H1 (cell line): ENCODE measurements around the gene DLGAP5. TPM values are rescaled to one million over a fixed set of nuclear protein-coding genes. Genes with fewer than 3 reads are reported as not detected.

Source experiments
- CTCF ChIA-PET: fragments of 300-600 bp; sonication (Branson Sonifier 250); formaldehyde crosslinking; loops from one replicate; lab custom pipeline; 2021; ENCODE audit not compliant: partially characterized antibody; lab: Charles Lee
- POLR2A ChIA-PET: fragments of 300-600 bp; sonication (Branson Sonifier 250); formaldehyde crosslinking; loops from one replicate; lab custom pipeline; 2021; ENCODE audit warnings: inconsistent platforms; ENCODE audit not compliant: partially characterized antibody; lab: Charles Lee
- DNase-seq, 2 experiments: peaks; one replicate each; pipeline versions ENCODE4 v3.0.0 to v3.0.0-alpha.2; 2010 to 2022; ENCODE audit warnings: low spot score in 2 of 2, low read depth in 1 of 2, mixed read lengths in 1 of 2
- FAIRE-seq: peaks from 2 replicates; lab custom pipeline; 2011; peaks lifted over from hg19 to GRCh38; lab: Jason Lieb, UNC
- H2AFZ ChIP-seq: 2 replicates; pipeline ENCODE4 v1.8.1; 2012; ENCODE audit warnings: low read length, inconsistent platforms
- H2AK5ac ChIP-seq: 2 replicates; pipeline ENCODE4 v1.6.1; 2013; ENCODE audit warnings: low read depth, low read length
- H2BK120ac ChIP-seq: replicated peaks from 2 replicates; pipeline ENCODE3; 2013; ENCODE audit warnings: low read depth, low read length, inconsistent platforms
- H2BK12ac ChIP-seq: 2 replicates; pipeline ENCODE4 v1.6.1; 2013; ENCODE audit warnings: low read depth, low read length
- H2BK15ac ChIP-seq: 2 replicates; pipeline ENCODE4 v1.6.1; 2013; ENCODE audit warnings: low read length
- H2BK20ac ChIP-seq: 2 replicates; pipeline ENCODE4 v1.6.1; 2013; ENCODE audit warnings: low read length
- H2BK5ac ChIP-seq: 2 replicates; pipeline ENCODE4 v1.6.1; 2013; ENCODE audit warnings: low read depth, low read length
- H3K14ac ChIP-seq: 2 replicates; pipeline ENCODE4 v1.6.1; 2013; ENCODE audit warnings: inconsistent platforms; ENCODE audit not compliant: insufficient read length
- H3K18ac ChIP-seq: 2 replicates; pipeline ENCODE4 v1.6.1; 2013; ENCODE audit warnings: low read length; ENCODE audit errors: extremely low read depth
- H3K23ac ChIP-seq: 2 replicates; pipeline ENCODE4 v1.6.1; 2013; ENCODE audit warnings: inconsistent platforms; ENCODE audit not compliant: insufficient read length
- H3K23me2 ChIP-seq: 2 replicates; pipeline ENCODE4 v1.6.1; 2013; ENCODE audit warnings: low read depth, low read length
- H3K27ac ChIP-seq: 2 replicates; pipeline ENCODE4 v1.6.1; 2011; ENCODE audit warnings: low read depth, low read length, inconsistent platforms
- H3K27me3 ChIP-seq, 4 experiments: replicated peaks in 1 of 4; 1 replicate in 1 of 4; 2 replicates in 3 of 4; pipeline versions ENCODE4 v1.6.1 to v1.8.1; 2011 to 2013; ENCODE audit warnings: low read length in 3 of 4, mild to moderate bottlenecking in 3 of 4, inconsistent platforms in 2 of 4, mixed read lengths in 2 of 4, moderate library complexity in 1 of 4; ENCODE audit not compliant: control insufficient read depth in 3 of 4, insufficient read depth in 3 of 4; ENCODE audit errors: extremely low read depth in 1 of 4
- H3K36me3 ChIP-seq, 4 experiments: 2 replicates each; pipeline versions ENCODE4 v1.6.1 to v1.8.1; 2011 to 2013; ENCODE audit warnings: mild to moderate bottlenecking in 4 of 4, low read length in 3 of 4, moderate library complexity in 2 of 4, control low read depth in 1 of 4, inconsistent platforms in 1 of 4; ENCODE audit not compliant: insufficient read depth in 4 of 4, control insufficient read depth in 2 of 4
- H3K4ac ChIP-seq: replicated peaks from 2 replicates; pipeline ENCODE3; 2013; ENCODE audit warnings: low read length, low read depth, mixed read lengths, inconsistent platforms; ENCODE audit not compliant: insufficient read length
- H3K4me1 ChIP-seq, 4 experiments: replicated peaks in 1 of 4; 1 replicate in 1 of 4; 2 replicates in 3 of 4; pipeline versions ENCODE4 v1.6.1 to v1.8.1; 2011 to 2013; ENCODE audit warnings: low read length in 3 of 4, inconsistent platforms in 2 of 4, mixed read lengths in 1 of 4; ENCODE audit not compliant: insufficient read depth in 4 of 4, control insufficient read depth in 3 of 4
- H3K4me2 ChIP-seq, 2 experiments: 2 replicates each; pipeline versions ENCODE4 v1.6.1 to v1.8.1; 2011 to 2013; ENCODE audit warnings: low read depth in 2 of 2, low read length in 2 of 2, control low read depth in 1 of 2, inconsistent platforms in 1 of 2, mild to moderate bottlenecking in 1 of 2; ENCODE audit not compliant: insufficient read depth in 1 of 2
- H3K4me3 ChIP-seq, 4 experiments: fragments of 200-600, 300-600 bp in 1 of 4; sonication (generic), shearing (Covaris generic), sonication (Bioruptor Twin) in 1 of 4; 2 replicates each; pipeline versions ENCODE4 v1.5.1 to v1.8.1; 2011 to 2016; ENCODE audit warnings: low read length in 4 of 4, low read depth in 3 of 4, control low read depth in 2 of 4, inconsistent platforms in 2 of 4, mild to moderate bottlenecking in 2 of 4, mixed read lengths in 1 of 4, moderate library complexity in 1 of 4; ENCODE audit not compliant: insufficient read depth in 2 of 4; ENCODE audit errors: extremely low read depth in 1 of 4
- H3K56ac ChIP-seq: replicated peaks from 2 replicates; pipeline ENCODE3; 2013; ENCODE audit warnings: low read depth, mild to moderate bottlenecking, mixed read lengths, low read length, inconsistent platforms; ENCODE audit not compliant: insufficient read length
- H3K79me1 ChIP-seq: 2 replicates; pipeline ENCODE4 v1.6.1; 2013; ENCODE audit warnings: low read depth, low read length, control low read depth
- H3K79me2 ChIP-seq, 2 experiments: 2 replicates each; pipeline versions ENCODE4 v1.6.1 to v1.8.1; 2012 to 2013; ENCODE audit warnings: low read length in 2 of 2, mild to moderate bottlenecking in 2 of 2, inconsistent platforms in 1 of 2; ENCODE audit not compliant: insufficient read depth in 2 of 2, control insufficient read depth in 1 of 2
- H3K9ac ChIP-seq, 4 experiments: replicated peaks in 1 of 4; 1 replicate in 1 of 4; 2 replicates in 3 of 4; pipeline versions ENCODE4 v1.6.1 to v1.8.1; 2011 to 2013; ENCODE audit warnings: low read depth in 3 of 4, low read length in 3 of 4, control low read depth in 2 of 4, mild to moderate bottlenecking in 2 of 4, moderate library complexity in 2 of 4, inconsistent platforms in 1 of 4; ENCODE audit errors: extremely low read depth in 1 of 4
- H3K9me3 ChIP-seq, 2 experiments: 2 replicates each; pipeline versions ENCODE4 v1.6.1 to v1.8.1; 2012 to 2013; ENCODE audit warnings: mild to moderate bottlenecking in 2 of 2, moderate library complexity in 2 of 2, control low read depth in 1 of 2, inconsistent platforms in 1 of 2, low read depth in 1 of 2, low read length in 1 of 2, mixed read lengths in 1 of 2; ENCODE audit not compliant: insufficient read depth in 2 of 2
- H4K20me1 ChIP-seq, 2 experiments: replicated peaks in 1 of 2; 2 replicates each; pipeline versions ENCODE3 to v1.8.1; 2011 to 2013; ENCODE audit warnings: inconsistent platforms in 2 of 2, low read length in 2 of 2, mild to moderate bottlenecking in 1 of 2; ENCODE audit not compliant: insufficient read depth in 2 of 2, control insufficient read depth in 1 of 2
- H4K5ac ChIP-seq: 2 replicates; pipeline ENCODE4 v1.6.1; 2013; ENCODE audit warnings: low read length, low read depth, mixed read lengths, inconsistent platforms; ENCODE audit not compliant: insufficient read length
- H4K8ac ChIP-seq: 2 replicates; pipeline ENCODE4 v1.8.0; 2013; ENCODE audit warnings: mild to moderate bottlenecking, moderate library complexity, low read length, inconsistent platforms; ENCODE audit not compliant: insufficient read depth; ENCODE audit errors: extremely low read depth
- H4K91ac ChIP-seq: replicated peaks from 2 replicates; pipeline ENCODE3; 2013; ENCODE audit warnings: low read length, mixed read lengths, inconsistent platforms; ENCODE audit not compliant: insufficient read length
- KDM5A ChIP-seq: fragments of 200-600 bp; IDR thresholded peaks from 2 replicates; pipeline ENCODE4 v1.7.1; 2012; ENCODE audit warnings: mild to moderate bottlenecking, low read length, inconsistent platforms, mixed read lengths
- POLR2AphosphoS5 ChIP-seq: IDR thresholded peaks from 2 replicates; pipeline ENCODE4 v1.6.1; 2011; ENCODE audit warnings: low read depth, low read length
- RBBP5 ChIP-seq: IDR thresholded peaks from 2 replicates; pipeline ENCODE4 v1.7.1; 2012; ENCODE audit warnings: low read depth, mild to moderate bottlenecking, inconsistent platforms, low read length, moderate library complexity, borderline replicate concordance
- RFX5 ChIP-seq: IDR thresholded peaks from 2 replicates; pipeline ENCODE4 v1.6.1; 2011; ENCODE audit warnings: low read depth, low read length, improper control_type of control experiment, borderline replicate concordance
- SP1 ChIP-seq: IDR thresholded peaks from 2 replicates; pipeline ENCODE4 v1.6.1; 2011; ENCODE audit warnings: low read depth, low read length
- SP2 ChIP-seq: IDR thresholded peaks from 2 replicates; pipeline ENCODE4 v1.6.1; 2012; ENCODE audit warnings: mild to moderate bottlenecking, low read length, inconsistent platforms
- SUZ12 ChIP-seq: fragments of 200-600 bp; sonication (generic); IDR thresholded peaks from 2 replicates; pipeline ENCODE4 v1.6.1; 2012; ENCODE audit warnings: mild to moderate bottlenecking, inconsistent platforms, low read length, moderate library complexity, mixed read lengths
- TEAD4 ChIP-seq: IDR thresholded peaks from 2 replicates; pipeline ENCODE4 v1.6.1; 2012; ENCODE audit warnings: low read depth, low read length, inconsistent platforms, mixed read lengths
- WGBS, 2 experiments: shearing (Covaris generic) in 1 of 2; methylation state at CpG; one replicate each; pipeline versions ENCODE4 v1.1.6 to v1.1.7; 2013 to 2015; ENCODE audit warnings: low lambda C conversion rate in 2 of 2, mixed read lengths in 2 of 2, inconsistent platforms in 1 of 2, low coverage in 1 of 2, missing lambda C conversion rate in 1 of 2; ENCODE audit not compliant: insufficient replicate concordance in 2 of 2, insufficient coverage in 1 of 2, insufficient read length in 1 of 2; ENCODE audit errors: extremely low coverage in 1 of 2, missing lambda C conversion rate in 1 of 2; 5-methylcytosine and 5-hydroxymethylcytosine counted together
- polyA plus RNA-seq, 7 experiments: library from polyadenylated mRNA; depleted of rRNA in 3 of 7; stranded (reverse) in 5 of 7; unstranded in 2 of 7; fragments of >200 nt in 5 of 7; fragments of 200-250 nt in 2 of 7; gene quantifications; 1 replicate in 5 of 7; 2 replicates in 1 of 7; 4 replicates in 1 of 7; pipeline versions ENCODE4 v1.2.1 to v1.2.3, GENCODE V29; 2011 to 2013; ENCODE audit warnings: missing spikeins in 2 of 7, mixed read lengths in 2 of 7
- total RNA-seq: library from RNA; stranded (reverse); fragmentation: NEBNext Ultra II Directional; extraction: Animal tissue kit (Norgen Biotek cat#: 25700); gene quantifications from 2 replicates; pipeline ENCODE4 v1.2.1, GENCODE V29; 2021
- TF ChIP-seq, protein P1 (sequence below): IDR thresholded peaks from 2 replicates; pipeline ENCODE4 v1.6.1; 2011; ENCODE audit warnings: low read depth, mild to moderate bottlenecking, low read length; ENCODE audit not compliant: insufficient read depth

DLGAP5 gene
- total and polyA plus RNA-seq, 2 of the 8 experiments (the other 6 are each of a cell fraction or from before 2014, with no cell fraction given): 16.9 to 155 TPM

DNA sequence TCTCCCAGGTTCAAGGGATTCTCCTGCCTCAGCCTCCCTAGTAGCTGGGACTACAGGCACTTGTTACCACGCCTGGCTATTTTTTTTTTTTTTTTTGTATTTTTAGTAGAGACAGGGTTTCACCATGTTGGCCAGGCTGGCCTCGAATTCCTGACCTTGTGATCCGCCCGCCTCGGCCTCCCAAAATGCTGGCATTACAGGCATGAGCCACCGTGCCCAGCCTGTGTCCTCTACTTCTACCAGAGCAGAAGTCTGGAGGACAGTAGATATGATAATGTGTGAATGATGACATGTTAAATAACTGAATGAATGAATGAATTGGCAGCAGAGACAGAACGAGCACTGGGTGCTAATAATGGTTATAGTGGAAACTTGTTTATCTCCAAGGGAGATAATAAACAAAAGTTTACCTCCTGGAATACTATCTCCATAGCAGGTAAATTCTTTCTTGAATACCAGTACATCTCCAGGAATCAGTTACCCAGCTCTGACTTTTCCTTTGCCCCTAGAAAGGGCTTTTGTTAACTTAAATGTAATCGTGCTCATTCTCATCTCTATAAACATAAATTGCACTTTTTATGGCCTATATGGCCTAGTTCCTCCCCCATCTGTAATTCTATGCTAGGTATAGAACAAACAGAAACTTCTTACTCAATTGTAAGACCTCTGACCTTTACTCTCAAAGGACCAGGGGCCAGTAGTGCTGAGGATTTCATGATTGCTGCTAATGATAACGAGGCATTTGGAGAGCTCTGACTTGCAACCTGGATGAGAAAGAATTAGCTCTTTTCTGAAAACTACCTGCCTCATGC is 69.6 kb downstream of the DLGAP5 start:
- Histone ChIP-seq H3K79me1 (no peaks in the 10 kb centered on the region), H4K5ac (no peak overlapping the region), H3K23me2 (no peaks in the 10 kb centered on the region; the same call in 1 of the 2 replicates), H3K27me3 (peaks cover 0 to under 1% (median 0%) of the 10 kb centered on the region in 4 experiments; a peak in 3 of 7 replicates), H3K27ac (no peak overlapping the region), H2AFZ (no peak overlapping the region), H2BK15ac (no peak overlapping the region), H3K79me2 (no peaks in the 10 kb centered on the region), H3K14ac (no peak overlapping the region), H3K23ac (no peak overlapping the region), H3K4ac (no peak overlapping the region), H2BK120ac (no peak overlapping the region), H2AK5ac (no peak overlapping the region), H3K4me3 (no peak overlapping the region), H2BK20ac (no peak overlapping the region), H4K20me1 (no peaks in the 10 kb centered on the region), H4K91ac (no peak overlapping the region), H3K9ac (no peak overlapping the region), H3K56ac (no peak overlapping the region), H3K18ac (no peak overlapping the region), H3K9me3 (no peaks in the 10 kb centered on the region), H2BK5ac (no peak overlapping the region), H3K4me2 (no peak overlapping the region), H3K4me1 (no peaks in the 10 kb centered on the region), H2BK12ac (no peak overlapping the region), H3K36me3 (no peaks in the 10 kb centered on the region), H4K8ac (no peak overlapping the region)
- TF ChIP-seq SP2 (no peak), SP1 (no peak), KDM5A (no peak), RBBP5 (no peak), SUZ12 (no peak), RFX5 (no peak), POLR2AphosphoS5 (no peak), TEAD4 (no peak)
- TF ChIP-seq, protein P1, sequence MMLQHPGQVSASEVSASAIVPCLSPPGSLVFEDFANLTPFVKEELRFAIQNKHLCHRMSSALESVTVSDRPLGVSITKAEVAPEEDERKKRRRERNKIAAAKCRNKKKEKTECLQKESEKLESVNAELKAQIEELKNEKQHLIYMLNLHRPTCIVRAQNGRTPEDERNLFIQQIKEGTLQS: no peak
- 88% methylated on average over 9 of the region's 9 CpGs; no CpG with 5 or more reads in 1 of the 2 experiments for WGBS, 2 experiments
- ChIA-PET POLR2A (interaction anchor here (0.8 to 1.2 kb wide), 3 partner anchors 10 to 1681 kb away, joined by 3 read pairs; partner anchors contain the start of gene MAPK1IP1L), CTCF (interaction anchor here (1.0 to 3.9 kb wide), 5 partner anchors 8 to 295 kb away, joined by 3 to 18 read pairs (median 3); no protein-coding TSS in a partner anchor)
- FAIRE-seq (no peak), DNase-seq (no peak)
